HCT116 (cell line): Measurements from ENCODE around the gene OR5B3. TPM values are rescaled to one million over a fixed set of nuclear protein-coding genes. Genes with fewer than 3 reads are reported as not detected.
"Not testable (repeated sequence)": the region's sequence is repeated elsewhere in the genome, so short reads cannot be mapped to it uniquely, and the experiment has no call there.

Experiments
- ATAC-seq: fragments of 200-7000 bp; cut with Tn5 transposase; 2 replicates; pipeline ENCODE4 v1.9.1; 2020; ENCODE audit warnings: mild to moderate bottlenecking, moderate library complexity
- BruUV-seq: library from RNA; stranded (reverse); fragments of 400-500 nt; replicated peaks from 2 replicates; lab custom pipeline; 2021; lab: Mats Ljungman, UMichigan
- CTCF ChIA-PET: fragments of 300-600 bp; sonication (Branson Sonifier 250); formaldehyde crosslinking; loops from one replicate; lab custom pipeline; 2021; ENCODE audit warnings: antibody characterized with exemption; lab: Charles Lee
- POLR2A ChIA-PET: fragments of 300-600, 350-600 bp; sonication (Branson Sonifier 250); formaldehyde crosslinking; loops from one replicate; lab custom pipeline; 2021; ENCODE audit warnings: antibody characterized with exemption; lab: Charles Lee
- RAD21 ChIA-PET, 2 experiments: fragments of 300-600 bp; sonication (Branson Sonifier 250); formaldehyde crosslinking; loops; one replicate each; lab custom pipeline; 2023; ENCODE audit warnings: low total read pairs in 2 of 2; ENCODE audit not compliant: uncharacterized antibody in 2 of 2, unreplicated experiment in 2 of 2, low non-redundant PET in 1 of 2; lab: Charles Lee
- DNase-seq: peaks from one replicate; pipeline ENCODE4 v3.0.0-alpha.2; 2010; ENCODE audit warnings: low read depth, low spot score
- H2AFZ ChIP-seq: fragments of 200-600 bp; shearing (Covaris generic), sonication (generic); 2 replicates; pipeline ENCODE4 v1.6.1; 2017; ENCODE audit warnings: low read depth, mixed run types, mixed read lengths, antibody characterized with exemption, low read length; ENCODE audit not compliant: poor library complexity, severe bottlenecking
- H3K27ac ChIP-seq: 2 replicates; pipeline ENCODE4 v1.5.1; 2012; ENCODE audit warnings: low read depth, low read length
- H3K27me3 ChIP-seq: fragments of 200-600 bp; sonication (generic); 2 replicates; pipeline ENCODE4 v1.6.1; 2016; ENCODE audit warnings: mixed run types, low read length, mixed read lengths; ENCODE audit not compliant: insufficient read depth
- H3K36me3 ChIP-seq, 2 experiments: fragments of 200-500 bp in 1 of 2; fragments of 200-600 bp in 1 of 2; sonication (Bioruptor generic) in 1 of 2; sonication (generic) in 1 of 2; 2 replicates each; pipeline versions ENCODE4 v1.5.1 to v1.6.1; 2014 to 2016; ENCODE audit warnings: low read length in 2 of 2, inconsistent platforms in 1 of 2, mixed read lengths in 1 of 2, mixed run types in 1 of 2; ENCODE audit not compliant: insufficient read depth in 2 of 2, control insufficient read depth in 1 of 2
- H3K4me1 ChIP-seq, 2 experiments: fragments of 200-600 bp in 1 of 2; sonication (generic) in 1 of 2; 2 replicates each; pipeline versions ENCODE4 v1.5.1 to v1.6.1; 2012 to 2017; ENCODE audit warnings: low read length in 2 of 2, inconsistent platforms in 1 of 2, mild to moderate bottlenecking in 1 of 2, mixed read lengths in 1 of 2, mixed run types in 1 of 2, moderate library complexity in 1 of 2; ENCODE audit not compliant: insufficient read depth in 2 of 2, control insufficient read depth in 1 of 2
- H3K4me2 ChIP-seq: fragments of 200-600 bp; sonication (generic); 2 replicates; pipeline ENCODE4 v1.6.1; 2017; ENCODE audit warnings: mixed run types, low read length, mixed read lengths
- H3K4me3 ChIP-seq, 2 experiments: fragments of 200-600 bp in 1 of 2; sonication (generic) in 1 of 2; replicated peaks in 1 of 2; 2 replicates each; pipeline ENCODE4 v1.5.1; 2011 to 2016; ENCODE audit warnings: low read length in 2 of 2, control low read depth in 1 of 2, low read depth in 1 of 2, mild to moderate bottlenecking in 1 of 2, mixed read lengths in 1 of 2, mixed run types in 1 of 2
- H3K79me2 ChIP-seq: fragments of 200-600 bp; sonication (generic); 2 replicates; pipeline ENCODE4 v1.6.1; 2017; ENCODE audit warnings: mild to moderate bottlenecking, mixed run types, low read length, moderate library complexity, mixed read lengths; ENCODE audit not compliant: insufficient read depth
- H3K9ac ChIP-seq: fragments of 200-600 bp; sonication (generic); 2 replicates; pipeline ENCODE4 v1.6.1; 2016; ENCODE audit warnings: low read length, mixed read lengths
- H3K9me2 ChIP-seq: fragments of 200-600 bp; sonication (generic), shearing (Covaris generic); 2 replicates; pipeline ENCODE4 v1.6.1; 2017; ENCODE audit warnings: mixed run types, mild to moderate bottlenecking, moderate library complexity; ENCODE audit not compliant: insufficient read depth
- H3K9me3 ChIP-seq, 2 experiments: fragments of 200-500 bp in 1 of 2; fragments of 200-600 bp in 1 of 2; sonication (Bioruptor generic) in 1 of 2; sonication (generic) in 1 of 2; 2 replicates each; pipeline ENCODE4 v1.6.1; 2014 to 2017; ENCODE audit warnings: low read length in 2 of 2, mixed read lengths in 2 of 2, inconsistent platforms in 1 of 2, low read depth in 1 of 2, mild to moderate bottlenecking in 1 of 2, mixed run types in 1 of 2, moderate library complexity in 1 of 2; ENCODE audit not compliant: control insufficient read depth in 1 of 2, insufficient read depth in 1 of 2
- H4K20me1 ChIP-seq: fragments of 200-600 bp; sonication (generic), shearing (Covaris generic); 2 replicates; pipeline ENCODE4 v1.6.1; 2017; ENCODE audit warnings: mixed run types, mild to moderate bottlenecking, moderate library complexity; ENCODE audit not compliant: insufficient read depth
- CBX3 ChIP-seq: IDR thresholded peaks from 2 replicates; pipeline ENCODE4 v1.6.1; 2012; ENCODE audit warnings: low read depth
- CEBPB ChIP-seq: IDR thresholded peaks from 2 replicates; pipeline ENCODE4 v1.6.1; 2012; ENCODE audit warnings: low read depth
- ELF1 ChIP-seq: IDR thresholded peaks from 2 replicates; pipeline ENCODE4 v1.6.1; 2012; ENCODE audit warnings: low read depth, borderline replicate concordance
- EZH2 ChIP-seq: fragments of 200-600 bp; sonication (generic); IDR thresholded peaks from 2 replicates; pipeline ENCODE4 v1.6.1; 2017; ENCODE audit warnings: antibody characterized with exemption, mixed run types
- FOSL1 ChIP-seq: IDR thresholded peaks from 2 replicates; pipeline ENCODE4 v1.6.1; 2012; ENCODE audit warnings: low read depth
- JUND ChIP-seq: IDR thresholded peaks from 2 replicates; pipeline ENCODE4 v1.6.1; 2012
- MAX ChIP-seq: IDR thresholded peaks from 2 replicates; pipeline ENCODE4 v1.6.1; 2012
- POLR2A ChIP-seq: IDR thresholded peaks from 2 replicates; pipeline ENCODE4 v1.7.0; 2011; ENCODE audit warnings: borderline replicate concordance; ENCODE audit not compliant: insufficient read depth, insufficient read length; ENCODE audit errors: extremely low read depth
- POLR2AphosphoS5 ChIP-seq: IDR thresholded peaks from 2 replicates; pipeline ENCODE4 v1.6.1; 2011; ENCODE audit warnings: mild to moderate bottlenecking, low read depth, low read length, moderate library complexity
- RAD21 ChIP-seq: IDR thresholded peaks from 2 replicates; pipeline ENCODE4 v1.6.1; 2012; ENCODE audit warnings: low read depth, mild to moderate bottlenecking
- SIN3A ChIP-seq: IDR thresholded peaks from 2 replicates; pipeline ENCODE4 v1.6.1; 2012; ENCODE audit warnings: low read depth
- SP1 ChIP-seq: IDR thresholded peaks from 2 replicates; pipeline ENCODE4 v1.6.1; 2012; ENCODE audit warnings: low read depth
- YY1 ChIP-seq: IDR thresholded peaks from 2 replicates; pipeline ENCODE4 v1.6.1; 2011; ENCODE audit warnings: low read length, low read depth, moderate library complexity, mild to moderate bottlenecking; ENCODE audit not compliant: insufficient replicate concordance; ENCODE audit errors: extremely low read depth
- ZFX ChIP-seq: fragments of 450-650 bp; IDR thresholded peaks from 2 replicates; pipeline ENCODE4 v1.6.1; 2017
- intact Hi-C: fragments of 100-400 bp; cut with micrococcal nuclease; formaldehyde crosslinking; loops from 2 replicates; pipeline ENCODE4 v1.10.0; 2022
- total RNA-seq: library from RNA; stranded (reverse); gene quantifications from one replicate; pipeline ENCODE4 v1.2.1, GENCODE V29; 2021; ENCODE audit not compliant: unreplicated experiment
- TF ChIP-seq, protein P1 (sequence below), 3 experiments: fragments of 200-600 bp in 1 of 3; sonication (generic) in 1 of 3; IDR thresholded peaks in 2 of 3; conservative IDR thresholded peaks in 1 of 3; 2 replicates each; pipeline ENCODE4 v1.5.1; 2012 to 2017; ENCODE audit warnings: low read depth in 2 of 3, low read length in 2 of 3, antibody characterized with exemption in 1 of 3, borderline replicate concordance in 1 of 3, control low read depth in 1 of 3, mild to moderate bottlenecking in 1 of 3, mixed read lengths in 1 of 3, mixed run types in 1 of 3, moderate library complexity in 1 of 3; ENCODE audit not compliant: insufficient read depth in 1 of 3

OR5B3 gene
- total RNA-seq, 1 experiment from 2014 or later = not detected

DNA sequence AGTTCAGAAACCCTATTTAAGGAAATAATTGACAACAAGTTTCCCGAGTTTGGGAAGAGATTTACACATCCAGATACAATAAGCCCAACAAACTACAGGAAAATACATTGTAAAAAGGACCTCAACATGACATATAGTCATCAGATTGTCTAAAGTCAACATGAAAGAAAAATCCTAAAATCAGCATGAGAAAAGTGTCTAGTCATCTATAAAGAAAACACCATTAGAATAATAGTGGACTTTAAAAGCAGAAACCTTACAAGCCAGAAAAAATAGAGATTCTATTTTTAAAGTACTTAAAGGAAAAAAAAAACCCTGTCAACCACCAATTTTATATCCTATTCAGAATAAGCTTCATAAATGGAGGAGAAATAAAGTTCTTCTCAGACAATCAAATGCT lies 22.6 kb upstream of the OR5B3 start:
- Histone ChIP-seq H3K4me1 (no peaks in the 10 kb centered on the region), H3K9ac (no peak overlapping the region), H3K9me2 (no peaks in the 10 kb centered on the region), H3K27me3 (no peaks in the 10 kb centered on the region), H3K4me2 (no peak overlapping the region), H4K20me1 (no peaks in the 10 kb centered on the region), H3K9me3 (no peaks in the 10 kb centered on the region), H3K36me3 (no peaks in the 10 kb centered on the region), H2AFZ (no peak overlapping the region), H3K4me3 (no peak overlapping the region), H3K27ac (no peak overlapping the region), H3K79me2 (no peaks in the 10 kb centered on the region)
- BruUV-seq = no TSS peak
- DNase-seq (no peak), ATAC-seq (no peak)
- POLR2A ChIA-PET = no interaction called here
- CTCF ChIA-PET = no interaction called here
- intact Hi-C loops = no loop called here
- TF ChIP-seq FOSL1 (no peak), POLR2A (no peak), CEBPB (no peak), POLR2AphosphoS5 (no peak), SP1 (no peak), ELF1 (no peak)
- RAD21 ChIA-PET = no interaction called here

- Histone ChIP-seq H3K27me3 (no peaks in the 10 kb centered on the region), H3K36me3 (no peaks in the 10 kb centered on the region), H3K9me3 (no peaks in the 10 kb centered on the region), H3K9ac (no peak within 1 kb of the TSS), H3K79me2 (no peaks in the 10 kb centered on the region), H2AFZ (no peak within 1 kb of the TSS), H3K4me3 (no peak within 1 kb of the TSS), H3K9me2 (no peaks in the 10 kb centered on the region), H3K4me1 (no peaks in the 10 kb centered on the region), H3K27ac (no peak within 1 kb of the TSS), H3K4me2 (no peak within 1 kb of the TSS)
- ChIA-PET RAD21 (no interaction called here), POLR2A (no interaction called here), CTCF (no interaction called here)
- BruUV-seq = no TSS peak
- TF ChIP-seq JUND (no peak), CBX3 (no peak), ZFX (no peak), ELF1 (no peak), RAD21 (no peak), CEBPB (no peak), YY1 (no peak), SIN3A (no peak), EZH2 (no peak), MAX (no peak), POLR2AphosphoS5 (no peak)
- TF ChIP-seq, protein P1, sequence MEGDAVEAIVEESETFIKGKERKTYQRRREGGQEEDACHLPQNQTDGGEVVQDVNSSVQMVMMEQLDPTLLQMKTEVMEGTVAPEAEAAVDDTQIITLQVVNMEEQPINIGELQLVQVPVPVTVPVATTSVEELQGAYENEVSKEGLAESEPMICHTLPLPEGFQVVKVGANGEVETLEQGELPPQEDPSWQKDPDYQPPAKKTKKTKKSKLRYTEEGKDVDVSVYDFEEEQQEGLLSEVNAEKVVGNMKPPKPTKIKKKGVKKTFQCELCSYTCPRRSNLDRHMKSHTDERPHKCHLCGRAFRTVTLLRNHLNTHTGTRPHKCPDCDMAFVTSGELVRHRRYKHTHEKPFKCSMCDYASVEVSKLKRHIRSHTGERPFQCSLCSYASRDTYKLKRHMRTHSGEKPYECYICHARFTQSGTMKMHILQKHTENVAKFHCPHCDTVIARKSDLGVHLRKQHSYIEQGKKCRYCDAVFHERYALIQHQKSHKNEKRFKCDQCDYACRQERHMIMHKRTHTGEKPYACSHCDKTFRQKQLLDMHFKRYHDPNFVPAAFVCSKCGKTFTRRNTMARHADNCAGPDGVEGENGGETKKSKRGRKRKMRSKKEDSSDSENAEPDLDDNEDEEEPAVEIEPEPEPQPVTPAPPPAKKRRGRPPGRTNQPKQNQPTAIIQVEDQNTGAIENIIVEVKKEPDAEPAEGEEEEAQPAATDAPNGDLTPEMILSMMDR (IDR thresholded peaks at IDR 0.05 in 2 of 3, conservative IDR thresholded peaks at IDR 0.05 in 1 of 3; ENCODE audit: borderline replicate concordance in 1 of 3, insufficient read depth in 1 of 3, low read depth in 2 of 3, low read length in 2 of 3) = no peak
- TF ChIP-seq, all 23 proteins: peak for 0
- ATAC-seq (no peak), DNase-seq (no peak)
- intact Hi-C loops = no loop called here
- no peaks in the 10 kb centered on the region for H4K20me1 ChIP-seq
These were observed 21.3 kb upstream of the OR5B3 start, which contains the start of gene OR5B2 for GRCh38 chr11:58428021-58428420. Gene OR5B2, minus strand, starts transcription at chr11:58428121. Its CDS starts 4,860 bp downstream, at chr11:58423261.

DNA sequence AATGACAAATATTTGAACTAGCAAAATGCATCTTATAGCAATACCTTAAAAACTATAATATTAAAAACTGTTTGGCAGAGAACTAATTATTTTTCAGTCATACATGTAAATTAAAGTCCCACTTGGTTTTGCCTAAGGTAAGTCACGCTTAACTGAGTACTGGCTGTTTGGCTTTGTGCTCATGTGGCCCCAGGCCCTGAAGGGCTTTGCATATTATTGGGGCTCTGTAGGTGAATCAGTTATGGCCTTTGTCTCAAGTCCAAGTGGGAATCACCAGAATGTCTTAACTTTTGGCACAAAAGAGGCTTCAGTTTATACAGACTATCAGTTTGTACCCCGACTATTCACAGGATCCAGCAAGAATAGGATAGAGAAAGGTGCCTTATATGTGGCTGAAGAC lies 7.1 kb downstream of the OR5B3 start:
- H4K20me1 ChIP-seq, H3K9me3 ChIP-seq, H3K4me2 ChIP-seq, H3K9ac ChIP-seq, H3K27me3 ChIP-seq, CTCF ChIA-PET, H3K4me3 ChIP-seq, H3K4me1 ChIP-seq, H2AFZ ChIP-seq, intact Hi-C loops, H3K27ac ChIP-seq, ATAC-seq, H3K9me2 ChIP-seq, DNase-seq, BruUV-seq, RAD21 ChIA-PET, H3K36me3 ChIP-seq, POLR2A ChIA-PET, H3K79me2 ChIP-seq: not testable (repeated sequence)
